HG03558 (cell line): ENCODE results near the gene PEX11B.

ENCODE experiments used
- ATAC-seq: cut with Tn5 transposase; IDR thresholded peaks from one replicate; pipeline ENCODE4 v1.9.1; 2021; ENCODE audit warnings: moderate number of reproducible peaks; ENCODE audit not compliant: unreplicated experiment; ENCODE audit errors: extremely low read depth

Gene PEX11B, protein sequence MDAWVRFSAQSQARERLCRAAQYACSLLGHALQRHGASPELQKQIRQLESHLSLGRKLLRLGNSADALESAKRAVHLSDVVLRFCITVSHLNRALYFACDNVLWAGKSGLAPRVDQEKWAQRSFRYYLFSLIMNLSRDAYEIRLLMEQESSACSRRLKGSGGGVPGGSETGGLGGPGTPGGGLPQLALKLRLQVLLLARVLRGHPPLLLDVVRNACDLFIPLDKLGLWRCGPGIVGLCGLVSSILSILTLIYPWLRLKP

DNA sequence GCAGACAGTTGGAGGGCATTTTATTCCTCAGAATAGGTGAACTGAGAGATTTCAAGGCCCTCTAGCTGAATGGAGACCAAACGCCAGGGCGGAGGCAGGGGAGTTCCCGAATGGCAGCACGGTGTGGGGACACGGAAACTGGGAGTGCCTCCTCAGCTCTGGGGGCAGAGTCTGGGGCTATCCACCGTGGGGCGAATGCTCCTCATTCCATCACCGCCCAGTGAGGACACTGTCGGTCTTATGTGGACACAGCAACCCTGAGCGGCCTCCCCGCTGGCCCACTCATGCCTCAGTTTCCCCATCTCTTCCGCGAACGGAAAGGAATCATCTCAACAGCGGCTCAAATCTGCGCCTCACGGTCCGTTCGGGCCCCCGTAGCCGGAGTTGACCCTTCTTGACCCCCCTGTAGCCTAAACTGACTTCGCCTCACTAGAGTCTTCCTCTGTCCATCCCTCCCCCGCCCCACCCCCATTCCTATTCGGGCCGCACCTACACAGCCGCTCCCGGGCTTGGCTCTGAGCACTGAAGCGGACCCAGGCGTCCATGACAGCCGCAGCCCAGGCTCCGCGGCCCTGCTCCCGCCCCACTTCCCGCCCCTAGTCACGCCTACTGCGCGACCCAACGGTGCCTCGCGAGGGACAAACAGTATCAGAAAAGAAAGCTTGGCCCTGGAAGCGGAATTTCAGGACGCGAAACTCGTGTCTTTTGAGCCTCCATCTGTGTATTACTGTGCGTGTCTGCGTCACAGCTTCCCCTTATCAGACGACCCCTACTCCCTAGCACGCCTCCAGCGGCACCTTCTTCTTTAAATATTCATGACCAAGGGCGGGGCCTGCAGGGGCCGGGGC lies at the start of gene PEX11B:
TSS of gene PEX11B (minus strand) at position 574 of the 848 bp plus-strand sequence. CDS start at position 545, 29 bp downstream.
- peak; percentile 41 for ATAC-seq

DNA sequence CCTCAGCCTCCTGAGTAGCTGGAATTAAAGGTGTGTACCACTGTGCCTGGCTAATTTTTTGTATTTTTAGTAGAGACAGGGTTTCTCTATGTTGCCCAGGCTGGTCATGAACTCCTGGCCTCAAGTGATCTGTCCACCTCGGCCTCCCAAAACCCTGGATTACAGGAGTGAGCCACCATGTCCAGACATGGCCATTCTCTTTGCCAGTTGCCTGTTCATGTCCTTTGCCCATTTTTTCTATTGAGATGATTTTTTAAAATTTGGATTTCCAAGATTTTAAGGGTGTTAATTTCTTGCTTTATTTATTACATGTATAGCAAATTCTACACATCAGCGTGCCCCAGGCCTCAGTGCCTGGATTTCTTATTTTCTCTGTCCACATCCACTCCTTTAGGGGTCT lies 48.8 kb upstream of the PEX11B start:
- ATAC-seq = no peak

DNA sequence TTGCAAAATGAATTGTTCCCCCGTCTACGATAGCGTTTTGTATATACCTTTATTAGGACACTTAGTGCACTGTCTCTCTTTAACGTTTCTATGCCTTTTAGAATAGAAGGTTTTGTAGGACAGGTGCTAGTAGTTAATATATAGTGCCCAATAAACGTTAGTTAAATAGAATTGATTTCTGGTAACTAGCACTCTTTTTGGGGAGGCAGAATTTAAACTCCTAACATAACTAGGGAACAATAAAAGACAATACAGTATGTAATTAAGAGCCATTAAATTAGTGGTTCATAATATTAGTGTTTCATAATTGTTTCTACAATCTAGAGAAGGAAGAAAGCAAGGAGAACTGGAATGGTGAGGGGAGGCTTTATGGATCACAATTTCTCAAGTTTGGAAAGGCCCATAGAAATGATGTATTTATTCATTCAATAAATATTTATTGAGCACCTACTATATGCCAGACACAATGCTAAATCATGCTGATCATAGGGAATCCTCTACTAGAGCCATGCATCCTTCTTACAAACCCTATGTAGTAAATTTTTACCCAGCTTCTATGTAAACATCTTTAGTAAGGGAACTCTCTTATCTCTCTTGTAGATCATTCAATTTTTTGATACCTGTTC lies 46.7 kb upstream of the PEX11B start:
- ATAC-seq = no peak

DNA sequence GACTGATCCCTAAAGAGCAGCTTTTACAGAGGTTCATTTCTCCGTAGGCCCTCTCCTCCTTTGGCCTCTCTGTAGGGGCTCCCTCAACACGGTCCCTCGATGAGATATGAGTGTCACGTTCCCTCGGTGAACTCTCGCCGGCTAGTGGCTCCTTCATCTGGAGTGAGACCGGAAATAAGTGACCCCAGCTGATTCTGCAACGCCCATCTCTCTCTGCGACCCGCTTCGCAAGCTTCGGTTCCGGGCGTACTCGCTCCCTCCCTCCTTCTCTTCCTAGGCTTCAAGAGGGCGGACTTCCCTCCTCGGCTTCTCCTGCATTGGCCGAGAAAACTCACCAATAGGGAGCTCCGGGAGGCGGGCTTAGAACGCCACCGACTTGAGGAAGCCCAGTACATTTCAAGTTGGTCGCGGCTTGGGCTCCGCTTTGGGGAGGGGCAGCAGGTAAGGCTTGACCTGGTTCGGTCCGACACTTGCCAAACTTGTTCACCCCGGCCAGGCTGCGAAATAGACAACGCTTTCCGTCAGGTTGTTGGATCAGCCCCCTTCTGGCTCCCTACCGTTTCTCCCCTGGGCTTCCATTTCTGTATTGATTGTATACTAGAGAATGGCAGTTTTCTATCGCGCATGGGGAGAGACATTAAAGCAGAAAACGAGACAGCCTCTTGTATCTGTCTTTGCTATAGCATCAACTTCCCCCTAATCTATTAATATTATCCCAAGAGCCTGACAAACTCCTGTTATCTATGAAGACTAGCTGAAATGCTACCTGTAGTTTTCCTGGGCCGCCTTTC lies 46.0 kb upstream of the PEX11B start, which contains the start of the genes ANKRD34A and POLR3GL:
TSS of gene ANKRD34A (minus strand) at position 248 of the 791 bp plus-strand sequence. CDS start 2,816 bp downstream, outside the sequence.
TSS of gene POLR3GL (plus strand) at position 363 of the 791 bp plus-strand sequence. CDS start 10,176 bp downstream, outside the sequence.
- ATAC-seq = peak; percentile 81

DNA sequence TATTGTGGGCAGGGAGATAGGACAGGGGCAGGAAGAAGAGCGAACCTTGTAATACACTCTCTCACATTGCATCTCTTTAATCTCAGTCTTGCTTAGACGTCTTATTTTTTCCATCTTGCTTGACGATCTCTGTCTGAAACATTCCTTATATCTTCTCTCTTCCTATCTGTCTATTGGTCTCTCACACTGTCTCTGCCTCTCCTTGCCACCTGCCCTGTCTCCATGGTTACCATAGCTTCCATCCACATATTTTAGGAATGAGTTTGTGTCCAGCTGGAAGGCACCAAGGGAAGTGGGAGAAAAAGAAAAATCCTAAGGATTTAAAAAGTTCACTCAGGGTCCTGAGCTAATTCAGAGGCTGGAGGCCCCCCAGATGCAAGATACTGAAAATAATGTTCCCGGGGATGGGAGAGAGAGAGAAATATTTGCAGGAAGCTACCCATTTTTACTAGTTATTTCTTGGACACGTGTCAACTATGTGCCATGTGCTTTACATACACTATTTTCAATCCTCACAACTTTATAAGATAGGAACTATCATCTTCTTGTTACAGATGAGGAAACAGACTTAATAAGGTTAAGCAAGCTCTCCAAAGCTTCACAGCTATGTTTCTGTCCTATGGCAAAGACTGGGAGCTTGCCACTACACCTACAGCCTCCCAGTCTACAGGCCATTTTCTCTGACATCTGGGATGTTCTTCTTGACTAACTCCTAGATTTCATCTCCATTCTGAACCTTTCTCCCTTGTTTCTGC lies 44.9 kb upstream of the PEX11B start:
- no peak for ATAC-seq

DNA sequence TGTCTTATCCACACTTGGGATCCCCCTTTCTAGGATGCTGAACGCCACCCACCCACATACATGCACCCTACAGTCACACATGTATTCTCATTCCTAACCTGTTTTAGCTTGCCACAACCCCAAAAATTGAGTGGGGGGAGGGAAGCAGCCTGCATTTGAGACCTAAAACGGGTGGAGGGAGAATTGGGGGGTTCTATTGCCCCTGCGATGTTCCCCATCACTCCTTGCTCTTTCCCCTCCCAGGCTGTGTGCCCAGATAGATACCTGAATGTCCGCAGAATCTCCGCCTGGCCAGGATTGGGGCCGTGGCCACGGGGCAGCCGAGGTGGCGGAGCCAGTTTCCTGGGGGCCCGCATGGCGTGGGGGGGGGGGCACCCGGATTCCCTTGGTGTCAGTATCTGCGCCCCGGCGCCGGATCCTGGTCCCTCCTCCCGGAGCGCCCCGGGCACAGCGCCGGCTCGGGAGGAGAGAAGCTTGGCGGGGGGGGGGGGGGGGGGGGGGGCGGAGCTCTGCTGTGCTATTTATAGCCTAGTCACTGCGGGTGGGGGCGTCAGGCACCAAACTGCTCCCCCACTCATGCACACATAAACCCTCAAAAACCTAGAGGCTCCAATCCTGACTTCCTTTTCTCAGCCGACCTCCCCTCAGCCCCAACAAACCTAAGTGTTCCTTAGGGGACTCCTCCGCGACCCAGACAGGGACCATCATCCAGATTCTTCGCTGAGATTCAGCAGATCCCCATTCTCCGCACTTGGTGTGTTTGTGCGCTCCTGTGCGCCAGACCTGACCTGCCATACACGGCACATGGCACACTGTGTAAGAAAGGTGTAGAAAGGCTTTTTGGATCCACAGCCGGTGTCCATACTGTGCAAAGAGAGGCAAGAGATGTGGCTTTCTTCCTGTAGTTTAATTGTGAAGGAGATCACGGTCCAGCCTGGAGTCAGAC lies 43.9 kb upstream of the PEX11B start:
- no peak for ATAC-seq

DNA sequence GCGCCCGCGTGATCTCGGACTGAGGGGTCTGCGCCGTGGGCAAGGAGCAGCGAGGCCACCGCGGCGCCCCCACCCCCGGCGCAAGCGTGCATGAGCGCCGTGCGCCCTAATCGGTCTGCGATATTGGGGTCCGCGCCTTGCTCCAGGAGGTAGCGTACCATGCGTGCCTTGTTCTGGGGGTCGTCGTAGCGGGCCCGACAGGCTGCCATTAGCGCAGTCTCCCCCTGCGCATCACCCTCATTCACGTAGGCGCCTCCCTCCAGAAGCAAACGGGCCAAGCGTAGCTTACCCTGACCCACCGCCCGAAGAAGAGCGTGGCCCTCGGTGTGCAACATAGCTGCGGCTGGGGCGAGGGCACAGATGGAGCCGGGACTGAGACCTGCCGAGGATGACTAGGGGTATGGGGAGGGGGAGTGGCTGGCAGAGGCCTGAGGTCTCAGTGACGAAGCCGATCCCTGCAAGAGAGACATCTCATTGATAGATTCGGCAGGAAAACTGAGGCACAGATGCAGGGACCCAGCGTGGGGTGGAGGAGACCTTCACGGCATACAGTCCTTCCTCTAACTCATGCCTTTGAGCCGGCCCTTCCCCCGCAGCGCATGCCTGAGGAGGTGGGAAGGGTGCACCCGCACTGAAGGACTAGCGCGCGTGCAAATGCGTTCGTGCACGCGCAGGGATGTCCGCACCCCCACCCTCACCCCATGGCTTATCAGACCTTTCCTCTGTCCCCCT lies 43.1 kb upstream of the PEX11B start:
- no peak for ATAC-seq

DNA sequence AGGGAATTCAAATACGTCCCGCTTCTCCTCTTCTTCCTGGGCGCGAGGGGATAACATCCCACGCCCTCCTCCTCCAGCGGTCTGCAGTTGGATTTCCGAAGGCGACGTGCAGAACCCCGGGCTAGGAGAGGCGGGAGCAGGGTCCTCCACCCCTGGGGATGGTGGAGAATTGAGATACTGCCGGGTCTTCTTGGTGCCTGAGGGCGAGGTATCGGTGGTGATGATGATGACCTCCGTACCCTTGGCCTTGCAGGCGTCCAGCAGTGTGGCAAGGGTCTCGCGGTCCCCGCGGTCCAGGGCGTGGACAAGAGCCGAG lies 42.5 kb upstream of the PEX11B start:
- no peak for ATAC-seq

DNA sequence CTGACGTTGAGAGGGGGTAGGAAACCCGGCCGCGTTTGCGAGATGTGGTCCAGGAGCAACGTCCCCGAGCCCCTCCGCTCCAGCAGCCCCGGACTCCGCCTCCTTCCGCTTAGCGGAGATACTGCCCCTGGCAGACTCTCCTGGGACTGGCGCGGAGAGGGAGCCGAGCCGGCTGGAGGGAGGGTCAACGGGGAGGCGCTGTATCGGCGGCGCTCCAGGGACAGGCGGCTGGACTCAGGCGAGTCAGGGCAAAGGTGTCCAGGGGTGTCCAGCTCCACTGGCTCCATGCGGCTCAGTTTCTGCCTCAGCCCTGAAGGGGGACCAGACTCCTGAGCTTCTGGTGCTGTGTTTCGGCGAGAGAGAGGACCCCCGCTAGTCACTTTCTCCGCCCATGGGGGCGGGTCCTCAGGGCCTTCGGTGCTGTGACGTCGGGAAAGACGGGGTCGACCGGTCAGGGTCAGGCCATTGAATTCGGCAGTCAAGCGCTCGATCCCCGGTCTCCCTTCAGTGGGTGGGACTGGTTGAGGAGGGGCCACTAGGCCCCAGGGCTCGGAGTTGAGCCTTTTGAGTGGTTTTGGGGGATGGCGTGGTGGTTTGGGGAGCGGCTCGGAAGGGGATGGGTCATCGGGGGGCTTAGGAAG lies 42.1 kb upstream of the PEX11B start:
- ATAC-seq = no peak

DNA sequence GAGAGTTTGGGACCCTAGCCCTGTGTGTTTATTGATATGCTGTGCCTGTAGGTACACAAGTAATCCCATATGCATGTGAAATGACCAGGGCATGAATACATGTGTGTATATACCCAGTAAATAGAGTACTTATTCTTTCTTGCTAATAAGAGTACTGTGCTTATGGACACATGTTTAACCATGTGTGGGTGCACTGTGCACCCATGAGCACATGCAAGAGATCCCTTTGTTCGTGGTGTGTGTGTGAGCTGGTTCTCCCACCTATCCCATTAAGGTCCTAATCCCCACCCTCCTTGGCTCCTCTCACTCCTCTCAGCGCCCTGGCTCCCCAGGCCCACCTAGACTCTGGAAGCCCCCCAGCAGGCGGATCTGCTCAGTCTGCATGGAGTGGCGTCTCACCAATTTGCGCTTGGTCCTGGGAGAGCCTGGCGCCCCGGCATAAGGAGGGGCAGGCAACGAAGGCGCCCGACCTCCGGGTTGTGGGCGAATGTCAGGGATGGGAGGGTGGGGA lies 41.5 kb upstream of the PEX11B start:
- ATAC-seq = no peak

DNA sequence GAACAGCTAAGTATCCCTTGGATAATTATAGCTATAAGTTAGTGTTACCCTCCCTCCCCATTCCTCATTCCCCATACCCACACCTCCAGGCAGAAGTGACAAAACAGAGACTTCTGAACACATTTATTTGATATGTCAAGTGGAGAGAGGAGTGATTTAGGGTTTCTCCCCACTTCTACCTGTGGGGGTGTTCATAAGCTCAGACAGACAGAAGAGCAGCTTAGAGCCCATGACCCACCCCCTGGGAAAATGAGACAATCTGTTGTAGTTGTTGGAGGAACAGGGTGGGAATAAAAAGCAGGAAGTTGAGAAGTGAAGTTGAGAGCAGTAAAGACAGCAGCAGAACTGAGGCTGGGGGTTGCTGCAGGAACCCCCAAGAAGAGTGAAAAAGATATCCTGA lies 40.8 kb upstream of the PEX11B start:
- ATAC-seq = no peak

DNA sequence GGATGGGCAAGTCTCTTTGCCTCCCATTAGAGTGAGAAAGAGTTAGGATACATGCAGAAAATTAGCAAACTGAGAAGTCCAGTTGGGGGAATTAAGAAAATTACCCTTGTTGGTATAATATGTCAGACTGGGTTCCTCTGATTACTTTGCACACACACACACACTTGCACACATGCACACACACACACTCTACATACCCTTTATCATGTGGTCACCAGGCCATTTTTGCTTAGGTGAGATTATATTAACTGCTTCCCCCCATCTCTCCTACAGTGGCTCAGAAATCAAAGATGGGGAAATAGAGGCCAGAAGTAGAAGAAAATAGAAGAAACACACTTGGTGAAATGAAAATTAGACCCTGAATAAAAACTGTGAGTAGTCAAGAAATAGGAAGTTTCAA lies 40.2 kb upstream of the PEX11B start:
- ATAC-seq = no peak

DNA sequence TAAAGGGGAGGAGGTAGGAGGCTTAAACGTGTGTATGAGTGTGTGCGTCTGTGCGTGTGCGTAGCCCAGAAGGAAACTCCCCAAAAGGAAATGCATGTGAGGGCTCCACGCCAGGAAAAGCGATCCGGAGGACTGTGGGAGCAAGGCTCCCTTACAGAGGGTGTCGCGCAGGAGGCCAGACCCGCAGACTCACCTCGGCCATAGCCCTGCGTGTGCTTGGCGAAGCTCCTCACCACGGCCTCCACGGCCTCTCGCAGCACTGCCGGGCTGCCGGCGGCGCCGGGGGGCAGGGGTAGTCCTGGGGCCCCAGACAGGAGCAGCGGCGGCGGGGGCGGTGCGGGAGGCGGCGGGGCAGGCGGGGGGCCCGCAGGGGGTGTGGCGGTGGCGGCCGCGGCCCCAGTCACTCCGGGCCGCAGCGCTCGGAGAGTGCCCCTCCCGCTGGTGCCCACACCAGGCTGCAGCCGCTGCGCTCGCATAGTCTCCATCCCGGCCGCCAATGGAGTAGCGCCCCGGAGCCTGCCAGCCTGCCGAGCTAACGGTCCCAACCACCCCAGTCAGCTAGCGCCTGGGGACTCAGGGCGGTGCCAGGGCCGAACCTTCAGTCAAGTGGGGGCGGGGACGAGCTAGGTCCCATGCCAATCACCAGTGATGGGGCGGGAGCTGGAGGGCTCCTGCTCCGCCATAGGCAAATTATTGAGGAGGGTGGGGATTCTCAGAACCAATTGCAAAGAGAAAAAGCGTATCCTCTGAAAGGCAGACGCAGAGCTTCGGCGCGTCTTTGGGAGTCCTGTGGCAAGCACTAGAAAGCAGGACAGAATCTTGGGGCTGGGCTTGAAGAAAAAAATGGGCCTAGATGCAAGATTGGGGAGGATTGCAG lies 39.2 kb upstream of the PEX11B start, which contains the start of gene LIX1L:
TSS of gene LIX1L (minus strand) at position 575 of the 877 bp plus-strand sequence. CDS start at position 485, 90 bp downstream.
- peak; percentile 83 for ATAC-seq

DNA sequence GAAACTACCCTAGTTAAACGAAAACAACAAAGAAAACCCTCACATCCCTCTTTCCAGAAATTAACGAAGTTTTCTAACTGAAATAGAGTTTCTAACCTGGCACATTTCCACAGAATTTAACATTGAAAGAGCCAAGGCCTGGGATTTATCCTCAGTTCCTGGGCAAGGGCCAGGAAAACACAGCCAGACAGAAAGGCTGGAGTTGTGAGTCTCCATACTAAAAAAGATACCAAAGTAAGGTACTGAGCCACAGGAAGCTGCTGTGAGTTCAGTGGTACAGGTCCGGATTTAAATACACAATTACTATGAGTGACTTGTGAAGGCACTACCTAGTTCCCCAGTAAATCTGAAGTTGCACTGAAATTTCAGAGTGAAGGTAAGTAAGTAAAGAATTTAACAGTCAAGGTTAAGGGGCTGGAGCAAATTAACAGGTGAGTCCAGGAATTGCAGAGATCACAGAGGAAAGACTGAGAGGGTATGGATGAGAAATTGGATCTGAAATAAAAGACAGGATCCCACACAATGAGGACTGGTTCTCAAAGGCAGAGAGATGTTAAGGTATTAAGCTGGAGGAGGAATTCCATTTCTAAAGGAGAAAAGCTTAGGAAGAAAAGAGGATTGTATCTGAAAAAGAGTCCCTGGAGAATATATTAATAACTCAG lies 38.4 kb upstream of the PEX11B start:
- no peak for ATAC-seq

DNA sequence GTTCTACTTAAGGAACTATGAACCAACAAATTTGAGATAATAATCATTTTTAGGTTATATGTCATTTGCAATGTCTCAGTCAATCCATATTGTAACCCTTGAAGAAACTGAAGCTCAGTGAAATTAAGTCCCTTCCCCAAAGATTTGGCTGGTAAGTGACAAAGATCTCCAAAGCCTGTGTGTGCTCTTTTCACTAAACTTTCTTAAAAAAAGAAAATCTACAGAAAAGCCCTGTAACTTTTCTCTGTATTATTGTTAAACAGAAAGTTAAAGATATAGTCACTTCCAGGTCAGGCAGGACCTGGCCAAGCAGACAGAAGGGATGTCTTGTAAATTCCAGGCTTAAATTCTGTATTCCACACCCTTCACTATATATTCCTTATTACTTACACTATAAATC lies 37.8 kb upstream of the PEX11B start:
- no peak for ATAC-seq

DNA sequence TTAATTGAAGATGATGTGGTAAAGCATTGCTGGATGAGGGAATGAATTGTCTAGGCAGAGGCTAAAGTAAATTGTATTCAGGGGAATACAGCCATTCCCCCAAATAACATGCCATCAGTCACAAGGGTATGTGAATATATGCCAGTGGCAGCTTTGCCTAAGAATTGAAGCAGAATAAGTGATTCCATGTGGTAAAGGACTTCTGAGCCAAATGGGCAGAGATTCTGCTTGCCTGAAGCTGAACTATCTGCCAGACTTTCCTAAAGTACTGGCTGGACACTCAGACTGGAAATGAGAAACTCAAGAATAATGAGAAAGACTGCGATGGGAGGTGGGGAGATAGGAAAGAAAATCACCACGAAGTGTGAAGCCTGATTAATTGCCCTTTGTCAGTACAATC lies 36.9 kb upstream of the PEX11B start:
- no peak for ATAC-seq
